ENCODE measurements around the gene XPO4.

The XPO4 gene

GRCh38 chr13:20799726-20800416, 102.7 kb downstream of the XPO4 start:
- CTCF ChIA-PET, result interaction anchor here (1.6 kb wide), 1 partner anchor 29 kb away, joined by 3 read pairs; no protein-coding TSS in a partner anchor
- DNase-seq, result no peak

GRCh38 chr13:20798027-20798426, 104.5 kb downstream of the XPO4 start:
- POLR2A ChIA-PET, result no interaction called here
- Histone ChIP-seq H3K4me1 (ENCODE audit: control extremely low read depth in 1 of 4, control insufficient read depth in 4 of 4, insufficient read depth in 4 of 4, low read length in 3 of 4) (peaks cover 5 to 21% (median 15%) of the 10 kb centered on the region in 4 experiments), H3K27ac (ENCODE audit: insufficient read depth in 1 of 2, low read depth in 1 of 2, low read length in 2 of 2, poor library complexity in 1 of 2, severe bottlenecking in 2 of 2) (no peak overlapping the region), H3K36me3 (ENCODE audit: control insufficient read depth in 4 of 4, insufficient read depth in 4 of 4, low read length in 3 of 4) (peaks cover 4 to 48% (median 27%) of the 10 kb centered on the region in 4 experiments), H3K9me3 (ENCODE audit: control extremely low read depth in 1 of 5, control insufficient read depth in 4 of 5, insufficient read depth in 2 of 5, low read depth in 1 of 5, low read length in 4 of 5) (no peaks in the 10 kb centered on the region), H3K27me3 (replicated peaks in 2 of 5; ENCODE audit: control insufficient read depth in 4 of 5, insufficient read depth in 5 of 5, low read length in 4 of 5) (no peaks in the 10 kb centered on the region), H3K4me3 (ENCODE audit: control insufficient read depth in 1 of 7, extremely low read depth in 1 of 7, insufficient read depth in 4 of 7, low read depth in 2 of 7, low read length in 6 of 7) (no peak overlapping the region)
- peak; percentile 9 to 72 (median 58) for DNase-seq
- CTCF ChIA-PET, result interaction anchor here (0.9 kb wide), 1 partner anchor 126 kb away, joined by 3 read pairs; no protein-coding TSS in a partner anchor
- WGBS (ENCODE audit: insufficient coverage), result 92% methylated on average over 3 of the region's 4 CpGs

More at GRCh38 chr13:20799726-20800416, 102.7 kb downstream of the XPO4 start:
- Histone ChIP-seq H3K27ac (ENCODE audit: insufficient read depth in 1 of 2, low read depth in 1 of 2, low read length in 2 of 2, poor library complexity in 1 of 2, severe bottlenecking in 2 of 2) (no peak overlapping the region), H3K36me3 (ENCODE audit: control insufficient read depth in 4 of 4, insufficient read depth in 4 of 4, low read length in 3 of 4) (peaks cover 4 to 36% (median 23%) of the 10 kb centered on the region in 4 experiments), H3K27me3 (replicated peaks in 2 of 5; ENCODE audit: control insufficient read depth in 4 of 5, insufficient read depth in 5 of 5, low read length in 4 of 5) (no peaks in the 10 kb centered on the region), H3K4me1 (ENCODE audit: control extremely low read depth in 1 of 4, control insufficient read depth in 4 of 4, insufficient read depth in 4 of 4, low read length in 3 of 4) (peaks cover 5 to 21% (median 15%) of the 10 kb centered on the region in 4 experiments), H3K4me3 (ENCODE audit: control insufficient read depth in 1 of 7, extremely low read depth in 1 of 7, insufficient read depth in 4 of 7, low read depth in 2 of 7, low read length in 6 of 7) (no peak overlapping the region), H3K9me3 (ENCODE audit: control extremely low read depth in 1 of 5, control insufficient read depth in 4 of 5, insufficient read depth in 2 of 5, low read depth in 1 of 5, low read length in 4 of 5) (no peaks in the 10 kb centered on the region)
- POLR2A ChIA-PET, result no interaction called here
- 100% methylated on average over 2 of the region's 6 CpGs for WGBS (ENCODE audit: insufficient coverage)

DNA sequence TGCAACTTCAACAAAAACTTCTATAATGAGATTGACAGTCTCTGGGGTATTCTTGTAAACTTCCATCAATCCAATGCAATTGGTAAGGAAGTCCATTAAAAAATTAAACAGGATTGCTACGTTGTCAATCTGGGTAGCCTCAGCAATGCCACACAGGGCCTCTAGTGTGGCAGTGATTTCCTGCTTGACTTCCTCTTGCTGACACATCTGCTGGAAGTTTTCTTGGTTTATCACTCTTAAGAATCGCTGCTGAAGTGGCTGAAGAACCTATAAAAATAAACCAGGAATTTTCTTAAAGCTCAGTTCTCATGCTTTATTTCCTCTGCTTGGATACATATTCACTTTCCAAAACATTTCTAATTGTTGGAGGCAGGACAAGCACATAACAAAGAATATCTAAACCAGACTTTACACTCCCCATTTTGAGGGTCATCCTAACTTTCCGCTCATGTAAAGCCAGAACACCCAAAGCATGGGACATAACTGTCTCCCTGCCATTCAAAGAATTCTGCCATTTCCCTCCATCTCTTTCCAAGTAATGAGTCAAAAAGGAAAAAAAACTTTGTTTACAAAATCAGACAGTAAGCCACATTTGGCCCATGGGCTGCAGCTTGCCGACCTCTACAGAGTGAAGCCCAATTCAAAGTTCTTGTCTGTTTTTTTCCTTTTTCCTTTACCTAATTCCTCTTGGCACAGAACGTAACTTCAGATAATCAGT, 105.6 kb downstream of the XPO4 start:
- Histone ChIP-seq H3K4me3 (ENCODE audit: control insufficient read depth in 1 of 7, extremely low read depth in 1 of 7, insufficient read depth in 4 of 7, low read depth in 2 of 7, low read length in 6 of 7) (no peak overlapping the region), H3K9me3 (ENCODE audit: control extremely low read depth in 1 of 5, control insufficient read depth in 4 of 5, insufficient read depth in 2 of 5, low read depth in 1 of 5, low read length in 4 of 5) (no peaks in the 10 kb centered on the region), H3K4me1 (ENCODE audit: control extremely low read depth in 1 of 4, control insufficient read depth in 4 of 4, insufficient read depth in 4 of 4, low read length in 3 of 4) (peaks cover 5 to 19% (median 14%) of the 10 kb centered on the region in 4 experiments), H3K27ac (ENCODE audit: insufficient read depth in 1 of 2, low read depth in 1 of 2, low read length in 2 of 2, poor library complexity in 1 of 2, severe bottlenecking in 2 of 2) (no peak overlapping the region), H3K27me3 (replicated peaks in 2 of 5; ENCODE audit: control insufficient read depth in 4 of 5, insufficient read depth in 5 of 5, low read length in 4 of 5) (no peaks in the 10 kb centered on the region), H3K36me3 (ENCODE audit: control insufficient read depth in 4 of 4, insufficient read depth in 4 of 4, low read length in 3 of 4) (peaks cover 4 to 48% (median 28%) of the 10 kb centered on the region in 4 experiments)
- ChIA-PET CTCF (interaction anchor here (1.0 kb wide), 1 partner anchor 9 kb away, joined by 3 read pairs; no protein-coding TSS in a partner anchor), POLR2A (no interaction called here)
- 50% methylated on average over 4 of the region's 5 CpGs for WGBS (ENCODE audit: insufficient coverage)
- DNase-seq, result peak; percentile 17 to 62 (median 54)

- H3K9me3 ChIP-seq (ENCODE audit: control extremely low read depth in 1 of 5, control insufficient read depth in 4 of 5, insufficient read depth in 2 of 5, low read depth in 1 of 5, low read length in 4 of 5), result no peaks in the 10 kb centered on the region
- H3K27ac ChIP-seq (ENCODE audit: insufficient read depth in 1 of 2, low read depth in 1 of 2, low read length in 2 of 2, poor library complexity in 1 of 2, severe bottlenecking in 2 of 2), result no peak overlapping the region
- no peak overlapping the region for H3K4me3 ChIP-seq (ENCODE audit: control insufficient read depth in 1 of 7, extremely low read depth in 1 of 7, insufficient read depth in 4 of 7, low read depth in 2 of 7, low read length in 6 of 7)
- peaks cover 6 to 45% (median 26%) of the 10 kb centered on the region in 4 experiments for H3K36me3 ChIP-seq (ENCODE audit: control insufficient read depth in 4 of 4, insufficient read depth in 4 of 4, low read length in 3 of 4)
- WGBS (ENCODE audit: insufficient coverage), result 100% methylated on average over 1 of the region's 7 CpGs
- no peak for DNase-seq
- H3K4me1 ChIP-seq (ENCODE audit: control extremely low read depth in 1 of 4, control insufficient read depth in 4 of 4, insufficient read depth in 4 of 4, low read length in 3 of 4), result no peaks in the 10 kb centered on the region
- CTCF ChIA-PET, result interaction anchor here (0.7 kb wide), 1 partner anchor 15 kb away, joined by 3 read pairs; no protein-coding TSS in a partner anchor
- no peaks in the 10 kb centered on the region for H3K27me3 ChIP-seq (replicated peaks in 2 of 5; ENCODE audit: control insufficient read depth in 4 of 5, insufficient read depth in 5 of 5, low read length in 4 of 5)
- POLR2A ChIA-PET, result no interaction called here
These were observed 112.9 kb downstream of the XPO4 start for GRCh38 chr13:20789665-20790064.

GRCh38 chr13:20788312-20788711, 114.2 kb downstream of the XPO4 start:
- ChIA-PET CTCF (interaction anchor here (1.4 to 1.5 kb wide), 2 partner anchors 9 to 90 kb away, joined by 3 read pairs; no protein-coding TSS in a partner anchor), POLR2A (no interaction called here)
- H3K9me3 ChIP-seq (ENCODE audit: control extremely low read depth in 1 of 5, control insufficient read depth in 4 of 5, insufficient read depth in 2 of 5, low read depth in 1 of 5, low read length in 4 of 5), result no peaks in the 10 kb centered on the region
- H3K27ac ChIP-seq (ENCODE audit: insufficient read depth in 1 of 2, low read depth in 1 of 2, low read length in 2 of 2, poor library complexity in 1 of 2, severe bottlenecking in 2 of 2), result no peak overlapping the region
- no CpG with 5 or more reads among the region's 1 CpG for WGBS (ENCODE audit: insufficient coverage)
- H3K36me3 ChIP-seq (ENCODE audit: control insufficient read depth in 4 of 4, insufficient read depth in 4 of 4, low read length in 3 of 4), result peaks cover 11 to 45% (median 28%) of the 10 kb centered on the region in 4 experiments
- DNase-seq, result no peak
- H3K4me1 ChIP-seq (ENCODE audit: control extremely low read depth in 1 of 4, control insufficient read depth in 4 of 4, insufficient read depth in 4 of 4, low read length in 3 of 4), result no peaks in the 10 kb centered on the region
- H3K4me3 ChIP-seq (ENCODE audit: control insufficient read depth in 1 of 7, extremely low read depth in 1 of 7, insufficient read depth in 4 of 7, low read depth in 2 of 7, low read length in 6 of 7), result no peak overlapping the region
- no peaks in the 10 kb centered on the region for H3K27me3 ChIP-seq (replicated peaks in 2 of 5; ENCODE audit: control insufficient read depth in 4 of 5, insufficient read depth in 5 of 5, low read length in 4 of 5)

GRCh38 chr13:20787180-20787579, 115.4 kb downstream of the XPO4 start:
- Histone ChIP-seq H3K4me3 (ENCODE audit: control insufficient read depth in 1 of 7, extremely low read depth in 1 of 7, insufficient read depth in 4 of 7, low read depth in 2 of 7, low read length in 6 of 7) (no peak overlapping the region), H3K27ac (ENCODE audit: insufficient read depth in 1 of 2, low read depth in 1 of 2, low read length in 2 of 2, poor library complexity in 1 of 2, severe bottlenecking in 2 of 2) (no peak overlapping the region), H3K4me1 (ENCODE audit: control extremely low read depth in 1 of 4, control insufficient read depth in 4 of 4, insufficient read depth in 4 of 4, low read length in 3 of 4) (no peaks in the 10 kb centered on the region), H3K27me3 (replicated peaks in 2 of 5; ENCODE audit: control insufficient read depth in 4 of 5, insufficient read depth in 5 of 5, low read length in 4 of 5) (no peaks in the 10 kb centered on the region), H3K36me3 (ENCODE audit: control insufficient read depth in 4 of 4, insufficient read depth in 4 of 4, low read length in 3 of 4) (peaks cover 12 to 49% (median 32%) of the 10 kb centered on the region in 4 experiments), H3K9me3 (ENCODE audit: control extremely low read depth in 1 of 5, control insufficient read depth in 4 of 5, insufficient read depth in 2 of 5, low read depth in 1 of 5, low read length in 4 of 5) (no peaks in the 10 kb centered on the region)
- 65% methylated on average over 5 of the region's 5 CpGs for WGBS (ENCODE audit: insufficient coverage)
- no peak for DNase-seq
- ChIA-PET POLR2A (no interaction called here), CTCF (interaction anchor here (0.8 to 1.5 kb wide), 5 partner anchors 10 to 88 kb away, joined by 3 to 4 read pairs (median 3); no protein-coding TSS in a partner anchor)
